Keratinocyte (primary cell): ENCODE measurements around the gene MTMR2. TPM values are rescaled to one million over a fixed set of nuclear protein-coding genes. Genes with fewer than 3 reads are reported as not detected.
"Not testable (repeated sequence)": the region's sequence is repeated elsewhere in the genome, so short reads cannot be mapped to it uniquely, and the experiment has no call there.

Source experiments
- DNase-seq: peaks from one replicate; pipeline ENCODE4 v3.0.0-alpha.2; 2011; ENCODE audit warnings: low read depth, missing footprints, low spot score
- FAIRE-seq: peaks from 2 replicates; lab custom pipeline; 2011; peaks lifted over from hg19 to GRCh38; lab: Jason Lieb, UNC
- H2AFZ ChIP-seq: 2 replicates; pipeline ENCODE4 v1.6.0; 2012; ENCODE audit warnings: low read length, control low read depth, inconsistent platforms; ENCODE audit not compliant: control insufficient read depth
- H3K27ac ChIP-seq: 2 replicates; pipeline ENCODE4 v1.5.1; 2011; ENCODE audit warnings: low read length; ENCODE audit not compliant: control insufficient read depth, insufficient read depth
- H3K27me3 ChIP-seq: 3 replicates; pipeline ENCODE4 v1.6.0; 2011; ENCODE audit warnings: low read length; ENCODE audit not compliant: control insufficient read depth, insufficient read depth; ENCODE audit errors: extremely low read depth
- H3K36me3 ChIP-seq, 2 experiments: 2 replicates in 1 of 2; 3 replicates in 1 of 2; pipeline ENCODE4 v1.5.1; 2011; ENCODE audit warnings: low read length in 2 of 2, mild to moderate bottlenecking in 1 of 2; ENCODE audit not compliant: control insufficient read depth in 2 of 2, insufficient read depth in 2 of 2; ENCODE audit errors: extremely low read depth in 1 of 2
- H3K4me1 ChIP-seq: 3 replicates; pipeline ENCODE4 v1.5.1; 2011; ENCODE audit warnings: low read length; ENCODE audit not compliant: control insufficient read depth, insufficient read depth; ENCODE audit errors: extremely low read depth
- H3K4me2 ChIP-seq: 3 replicates; pipeline ENCODE4 v1.6.0; 2011; ENCODE audit warnings: low read depth, low read length; ENCODE audit not compliant: control insufficient read depth, insufficient read depth; ENCODE audit errors: extremely low read depth
- H3K4me3 ChIP-seq, 3 experiments: fragments of 200-600 bp in 1 of 3; sonication (generic) in 1 of 3; 2 replicates in 2 of 3; 3 replicates in 1 of 3; pipeline ENCODE4 v1.5.1; 2011 to 2016; ENCODE audit warnings: low read length in 3 of 3, mild to moderate bottlenecking in 3 of 3, control low read depth in 2 of 3, inconsistent platforms in 1 of 3, low read depth in 1 of 3, mixed read lengths in 1 of 3, mixed run types in 1 of 3, moderate library complexity in 1 of 3; ENCODE audit not compliant: control insufficient read depth in 2 of 3, insufficient read depth in 2 of 3; ENCODE audit errors: extremely low read depth in 1 of 3
- H3K79me2 ChIP-seq: 2 replicates; pipeline ENCODE4 v1.6.0; 2012; ENCODE audit warnings: low read length; ENCODE audit not compliant: control insufficient read depth, insufficient read depth
- H3K9ac ChIP-seq: 3 replicates; pipeline ENCODE4 v1.6.0; 2011; ENCODE audit warnings: low read length; ENCODE audit not compliant: control insufficient read depth, insufficient read depth; ENCODE audit errors: extremely low read depth
- H3K9me1 ChIP-seq: 3 replicates; pipeline ENCODE4 v1.6.0; 2011; ENCODE audit warnings: low read length; ENCODE audit not compliant: control insufficient read depth, insufficient read depth; ENCODE audit errors: extremely low read depth
- H3K9me3 ChIP-seq: 2 replicates; pipeline ENCODE4 v1.5.1; 2012; ENCODE audit warnings: low read depth, low read length; ENCODE audit not compliant: control insufficient read depth
- H4K20me1 ChIP-seq: 3 replicates; pipeline ENCODE4 v1.6.0; 2011; ENCODE audit warnings: low read length; ENCODE audit not compliant: control insufficient read depth, insufficient read depth; ENCODE audit errors: extremely low read depth
- EZH2 ChIP-seq: IDR thresholded peaks from one replicate; pipeline ENCODE4 v1.6.1; 2012; ENCODE audit warnings: inconsistent platforms, mild to moderate bottlenecking, low read length, moderate library complexity
- dilution Hi-C: fragments of 300-500 bp; cut with MboI; formaldehyde crosslinking; loops from one replicate; pipeline ENCODE4 v1.7.0; 2020; ENCODE audit warnings: low sequenced_read_pairs; ENCODE audit not compliant: extremely low pct_ligation_motif_present
- polyA plus RNA-seq, 5 experiments: library from polyadenylated mRNA; depleted of rRNA in 3 of 5; stranded (reverse) in 3 of 5; stranded (forward) in 1 of 5; unstranded in 1 of 5; fragments of >200 nt; gene quantifications; 1 replicate in 1 of 5; 2 replicates in 3 of 5; 3 replicates in 1 of 5; pipeline versions ENCODE4 v1.2.1 to v1.2.3, GENCODE V29; 2011 to 2012; ENCODE audit warnings: missing spikeins in 2 of 5, low read depth in 1 of 5, low replicate concordance in 1 of 5
- TF ChIP-seq, protein P1 (sequence below), 3 experiments: IDR thresholded peaks in 1 of 3; conservative IDR thresholded peaks in 1 of 3; optimal IDR thresholded peaks in 1 of 3; 2 replicates in 2 of 3; 3 replicates in 1 of 3; pipeline versions ENCODE3 to v1.5.1; 2011; ENCODE audit warnings: low read length in 3 of 3, mild to moderate bottlenecking in 3 of 3, moderate library complexity in 2 of 3, control low read depth in 1 of 3, inconsistent platforms in 1 of 3; ENCODE audit not compliant: insufficient read depth in 2 of 3; ENCODE audit errors: extremely low read depth in 1 of 3

Gene MTMR2
- polyA plus RNA-seq, 1 donor (not counting 4 experiments of a cell fraction or from before 2014, with no cell fraction given) = 27.0 TPM

DNA sequence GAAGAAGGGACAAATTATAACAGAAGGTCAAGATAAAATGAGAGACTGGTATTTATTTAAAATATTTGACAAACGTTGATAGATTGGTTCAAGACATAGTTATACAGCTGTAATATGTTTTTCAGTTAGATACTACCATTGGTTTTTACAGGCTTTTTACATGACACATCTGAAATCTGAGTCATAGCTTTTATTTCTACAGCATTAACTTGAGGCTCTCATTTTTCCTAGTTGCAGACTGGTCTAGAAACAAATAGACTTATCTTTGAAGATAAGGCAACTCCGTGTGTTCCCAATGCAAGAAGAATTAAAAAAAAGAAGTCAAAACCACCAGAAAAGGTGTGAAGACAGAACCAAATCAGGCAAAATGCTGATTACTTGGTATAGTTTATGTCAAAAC lies 102.3 kb downstream of the MTMR2 start:
- dilution Hi-C loops = no loop called here
- H3K4me2 ChIP-seq = no peak overlapping the region
- no peak for FAIRE-seq
- no peaks in the 10 kb centered on the region for H3K9me3 ChIP-seq
- H3K27ac ChIP-seq = no peak overlapping the region
- H3K79me2 ChIP-seq = no peaks in the 10 kb centered on the region
- TF ChIP-seq, protein P1, sequence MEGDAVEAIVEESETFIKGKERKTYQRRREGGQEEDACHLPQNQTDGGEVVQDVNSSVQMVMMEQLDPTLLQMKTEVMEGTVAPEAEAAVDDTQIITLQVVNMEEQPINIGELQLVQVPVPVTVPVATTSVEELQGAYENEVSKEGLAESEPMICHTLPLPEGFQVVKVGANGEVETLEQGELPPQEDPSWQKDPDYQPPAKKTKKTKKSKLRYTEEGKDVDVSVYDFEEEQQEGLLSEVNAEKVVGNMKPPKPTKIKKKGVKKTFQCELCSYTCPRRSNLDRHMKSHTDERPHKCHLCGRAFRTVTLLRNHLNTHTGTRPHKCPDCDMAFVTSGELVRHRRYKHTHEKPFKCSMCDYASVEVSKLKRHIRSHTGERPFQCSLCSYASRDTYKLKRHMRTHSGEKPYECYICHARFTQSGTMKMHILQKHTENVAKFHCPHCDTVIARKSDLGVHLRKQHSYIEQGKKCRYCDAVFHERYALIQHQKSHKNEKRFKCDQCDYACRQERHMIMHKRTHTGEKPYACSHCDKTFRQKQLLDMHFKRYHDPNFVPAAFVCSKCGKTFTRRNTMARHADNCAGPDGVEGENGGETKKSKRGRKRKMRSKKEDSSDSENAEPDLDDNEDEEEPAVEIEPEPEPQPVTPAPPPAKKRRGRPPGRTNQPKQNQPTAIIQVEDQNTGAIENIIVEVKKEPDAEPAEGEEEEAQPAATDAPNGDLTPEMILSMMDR (optimal IDR thresholded peaks at IDR 0.05 in 1 of 3, IDR thresholded peaks at IDR 0.05 in 1 of 3, conservative IDR thresholded peaks at IDR 0.05 in 1 of 3; ENCODE audit: extremely low read depth in 1 of 3, insufficient read depth in 2 of 3, low read length in 3 of 3) = no peak
- no peak for TF ChIP-seq EZH2
- no peak overlapping the region for H3K4me3 ChIP-seq
- DNase-seq = no peak
- H3K4me1 ChIP-seq = no peaks in the 10 kb centered on the region
- no peak overlapping the region for H3K9ac ChIP-seq
- no peaks in the 10 kb centered on the region for H3K9me1 ChIP-seq
- peaks cover 1 to 10% of the 10 kb centered on the region in 2 experiments for H3K36me3 ChIP-seq
- H4K20me1 ChIP-seq = no peaks in the 10 kb centered on the region
- H3K27me3 ChIP-seq = no peaks in the 10 kb centered on the region
- H2AFZ ChIP-seq = no peak overlapping the region

DNA sequence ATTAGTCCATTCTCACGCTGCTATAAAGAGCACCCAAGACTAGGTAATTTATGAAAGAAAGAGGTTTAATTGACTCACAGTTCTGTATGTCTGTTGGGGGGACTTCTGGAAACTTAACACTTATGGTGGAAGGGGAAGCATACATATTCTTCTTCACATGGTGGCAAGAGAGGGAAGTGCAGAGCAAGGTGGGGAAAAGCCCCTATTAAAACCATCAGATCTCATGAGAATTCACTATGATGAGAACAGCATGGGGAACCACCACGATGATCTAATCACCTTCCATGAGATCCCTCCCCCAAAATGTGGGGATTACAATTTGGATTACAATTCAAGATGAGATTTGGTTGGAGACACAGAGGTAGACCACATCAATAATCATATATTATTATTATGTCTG lies 107.9 kb downstream of the MTMR2 start:
- FAIRE-seq = no peak
- no peaks in the 10 kb centered on the region for H3K27me3 ChIP-seq

DNA sequence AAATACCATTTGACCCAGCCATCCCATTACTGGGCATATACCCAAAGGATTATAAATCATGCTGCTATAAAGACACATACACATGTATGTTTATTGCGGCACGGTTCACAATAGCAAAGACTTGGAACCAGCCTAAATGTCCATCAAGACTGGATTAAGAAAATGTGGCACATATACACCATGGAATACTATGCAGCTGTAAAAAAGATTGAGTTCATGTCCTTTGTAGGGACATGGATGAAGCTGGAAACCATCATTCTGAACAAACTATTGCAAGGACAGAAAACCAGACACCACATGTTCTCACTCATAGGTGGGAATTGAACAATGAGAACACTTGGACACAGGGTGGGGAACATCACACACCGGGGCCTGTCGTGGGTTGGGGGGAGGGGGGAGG lies 112.9 kb downstream of the MTMR2 start:
- DNase-seq, dilution Hi-C loops, H3K9me1 ChIP-seq, H3K4me3 ChIP-seq, H3K27ac ChIP-seq, H3K9me3 ChIP-seq, FAIRE-seq, H3K4me2 ChIP-seq, H3K4me1 ChIP-seq, H2AFZ ChIP-seq, H3K79me2 ChIP-seq, H3K27me3 ChIP-seq, H4K20me1 ChIP-seq, H3K9ac ChIP-seq, H3K36me3 ChIP-seq: not testable (repeated sequence)

More for the DNA sequence above, 107.9 kb downstream of the MTMR2 start:
- no peak for TF ChIP-seq EZH2
- TF ChIP-seq, protein P1 (optimal IDR thresholded peaks at IDR 0.05 in 1 of 3, IDR thresholded peaks at IDR 0.05 in 1 of 3, conservative IDR thresholded peaks at IDR 0.05 in 1 of 3; ENCODE audit: extremely low read depth in 1 of 3, insufficient read depth in 2 of 3, low read length in 3 of 3) = no peak
- H3K36me3 ChIP-seq = peaks cover 0 to 4% of the 10 kb centered on the region in 2 experiments
- no peak overlapping the region for H3K4me3 ChIP-seq
- no peaks in the 10 kb centered on the region for H3K9me1 ChIP-seq
- H3K4me2 ChIP-seq = no peak overlapping the region
- no peaks in the 10 kb centered on the region for H3K9me3 ChIP-seq
- no peaks in the 10 kb centered on the region for H3K79me2 ChIP-seq
- dilution Hi-C loops = no loop called here
- no peak overlapping the region for H3K9ac ChIP-seq
- no peaks in the 10 kb centered on the region for H4K20me1 ChIP-seq
- H2AFZ ChIP-seq = no peak overlapping the region
- no peaks in the 10 kb centered on the region for H3K4me1 ChIP-seq
- no peak overlapping the region for H3K27ac ChIP-seq
- DNase-seq = no peak

DNA sequence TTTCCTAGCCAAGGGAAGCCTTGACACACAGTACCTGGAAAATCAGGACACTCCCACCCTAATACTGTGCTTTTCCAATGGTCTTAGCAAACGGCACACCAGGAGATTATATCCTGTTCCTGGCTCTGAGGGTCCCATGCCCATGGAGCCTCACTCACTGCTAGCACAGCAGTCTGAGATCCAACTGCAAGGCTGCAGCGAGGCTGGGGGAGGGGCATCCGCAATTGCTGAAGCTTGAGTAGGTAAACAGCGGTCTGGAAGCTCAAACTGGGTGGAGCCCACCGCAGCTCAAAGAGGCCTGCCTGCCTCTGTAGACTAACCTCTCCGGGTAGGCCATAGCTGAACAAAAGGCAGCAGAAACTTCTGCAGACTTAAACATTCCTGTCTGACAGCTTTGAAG lies 117.4 kb downstream of the MTMR2 start:
- not testable (repeated sequence) for FAIRE-seq, H4K20me1 ChIP-seq

More for the DNA sequence above, 117.4 kb downstream of the MTMR2 start:
- H2AFZ ChIP-seq, H3K27me3 ChIP-seq, DNase-seq, H3K4me1 ChIP-seq, H3K9me3 ChIP-seq, H3K36me3 ChIP-seq, H3K4me2 ChIP-seq, H3K79me2 ChIP-seq, H3K27ac ChIP-seq, dilution Hi-C loops, H3K9me1 ChIP-seq, H3K4me3 ChIP-seq, H3K9ac ChIP-seq: not testable (repeated sequence)
